CD4-positive, alpha-beta T cell treated with Interleukin-21 for 1 hour (primary cell): ENCODE measurements around the gene SLC8B1.
"Not testable (repeated sequence)": the region's sequence is repeated elsewhere in the genome, so short reads cannot be mapped to it uniquely, and the experiment has no call there.

Experiments
- DNase-seq: peaks from one replicate; pipeline ENCODE4 v3.0.0-alpha.2; 2020

SLC8B1 gene

DNA sequence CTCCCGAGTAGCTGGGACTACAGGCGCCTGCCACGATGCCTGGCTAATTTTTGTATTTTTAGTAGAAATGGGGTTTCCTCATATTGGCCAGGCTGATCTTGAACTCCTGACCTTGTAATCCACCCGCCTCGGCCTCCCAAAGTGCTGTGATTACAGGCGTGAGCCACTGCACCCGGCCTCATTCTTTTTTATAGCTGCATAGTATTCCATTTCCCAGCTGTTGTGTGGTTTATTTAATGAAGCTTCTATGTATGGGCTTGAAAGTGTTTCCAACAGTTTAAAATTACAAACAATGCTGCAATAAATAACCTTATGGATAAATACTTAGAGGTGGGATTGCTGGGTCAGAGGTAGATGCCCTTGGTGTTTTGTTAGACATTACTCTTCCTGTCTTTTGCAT lies 19.3 kb upstream of the SLC8B1 start:
- DNase-seq = not testable (repeated sequence)

DNA sequence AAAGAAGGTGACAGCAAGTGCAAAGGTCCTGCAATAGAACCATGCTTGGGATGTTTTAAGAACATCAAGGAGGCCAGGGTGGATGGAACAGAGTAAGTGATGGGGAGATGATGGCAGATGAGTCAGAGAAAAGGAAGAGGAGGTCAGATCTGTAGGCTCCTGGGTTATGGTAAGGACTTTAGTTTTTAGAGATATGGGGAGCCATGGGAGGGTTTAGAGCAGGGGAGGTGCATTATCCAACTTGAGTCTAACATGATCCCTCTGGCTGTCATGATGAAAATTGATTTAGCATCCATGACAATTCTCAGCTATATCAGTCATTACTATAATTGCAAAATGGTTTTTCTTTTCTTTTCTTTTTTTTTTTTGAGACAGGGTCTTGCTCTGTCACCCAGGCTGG lies 16.2 kb upstream of the SLC8B1 start:
- no peak for DNase-seq

DNA sequence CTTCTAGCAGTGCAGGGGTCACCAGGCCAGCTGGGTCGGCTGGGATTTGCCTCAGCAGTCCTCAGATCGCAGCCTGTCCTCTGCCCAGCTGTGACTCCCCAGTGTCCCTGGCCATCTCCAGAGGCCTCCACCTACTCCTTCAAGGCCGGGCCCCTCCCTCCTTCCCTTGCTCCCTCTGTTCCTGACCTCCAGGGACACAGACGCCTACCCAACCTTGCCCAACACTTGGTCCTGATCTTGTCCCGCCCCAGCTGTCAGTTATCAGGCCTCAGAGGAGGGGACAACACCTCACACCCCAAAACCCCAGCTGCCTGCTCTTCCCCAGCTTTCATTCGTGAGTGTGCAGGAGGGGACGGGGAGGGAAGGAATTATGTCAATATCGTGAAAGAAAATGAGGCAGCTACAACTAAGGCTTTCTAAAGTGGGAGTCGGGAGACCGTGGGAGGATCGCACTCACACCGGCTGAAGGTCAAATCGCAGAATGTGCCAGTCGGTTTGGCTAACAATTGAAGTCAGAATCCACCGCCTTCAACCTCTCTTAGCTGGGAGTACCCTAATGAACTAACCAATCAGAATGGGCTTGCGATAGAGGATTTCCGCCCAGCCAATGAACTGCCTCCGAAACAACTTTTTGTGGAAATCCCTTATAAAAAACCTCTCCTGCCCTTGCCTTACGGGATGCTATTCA lies 14.1 kb upstream of the SLC8B1 start:
- DNase-seq = no peak

DNA sequence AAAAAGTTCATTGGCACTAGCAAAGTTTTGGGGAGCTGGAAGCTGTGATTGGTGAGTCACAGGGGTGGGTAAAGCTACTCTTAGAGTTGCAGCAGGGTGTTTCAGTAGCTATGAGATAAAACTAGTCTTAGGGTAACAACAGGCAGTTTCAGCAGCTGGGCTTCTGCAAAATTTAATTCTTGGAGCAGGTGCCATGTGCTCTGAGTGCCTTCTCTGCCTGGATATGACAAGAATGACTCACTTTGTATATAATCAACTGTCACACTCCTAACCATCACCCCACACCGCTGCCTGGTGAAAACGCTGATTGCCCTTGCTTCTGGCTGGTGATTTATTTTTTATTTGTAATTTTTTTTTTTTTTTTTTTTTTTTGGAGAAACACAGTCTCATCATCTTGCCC lies 13.0 kb upstream of the SLC8B1 start:
- no peak for DNase-seq

DNA sequence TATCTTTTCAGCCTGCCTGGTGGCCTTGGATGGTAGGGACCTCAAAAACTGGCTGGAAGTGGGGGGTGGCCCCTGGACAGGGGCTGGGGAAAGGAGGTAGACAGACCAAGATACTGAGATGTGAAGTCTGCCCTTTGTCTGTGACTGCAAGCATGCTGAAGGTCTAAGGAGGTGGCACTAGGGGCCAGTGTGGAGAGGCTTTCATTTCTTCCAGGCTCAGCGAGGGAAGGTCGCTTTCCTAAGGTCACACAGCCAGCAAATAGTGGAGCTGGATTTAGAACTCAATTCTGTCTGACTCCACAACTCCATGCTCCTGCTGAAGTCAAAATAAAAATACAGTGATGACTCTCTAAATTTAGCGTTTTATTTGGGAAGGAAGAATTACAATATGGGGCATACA lies 12.2 kb upstream of the SLC8B1 start:
- no peak for DNase-seq

DNA sequence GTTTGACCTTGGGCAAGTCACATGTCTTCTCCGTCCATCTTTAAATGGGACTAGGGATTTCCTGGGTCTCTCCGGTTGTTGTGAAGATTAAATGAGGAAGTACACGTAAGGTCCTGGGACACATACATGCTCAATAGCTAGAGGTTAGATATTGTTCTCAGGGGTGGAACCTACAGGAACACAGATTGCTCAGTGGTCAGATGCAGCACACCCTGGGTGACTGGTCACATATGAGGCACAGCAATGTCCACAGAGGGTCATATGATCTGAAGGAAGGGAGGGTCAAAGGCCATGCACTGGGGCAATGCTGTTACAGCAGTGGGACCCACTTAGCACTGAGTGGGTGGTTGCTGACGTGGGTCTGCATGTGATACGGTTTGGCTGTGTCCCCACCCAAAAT lies 11.4 kb upstream of the SLC8B1 start:
- DNase-seq = no peak

DNA sequence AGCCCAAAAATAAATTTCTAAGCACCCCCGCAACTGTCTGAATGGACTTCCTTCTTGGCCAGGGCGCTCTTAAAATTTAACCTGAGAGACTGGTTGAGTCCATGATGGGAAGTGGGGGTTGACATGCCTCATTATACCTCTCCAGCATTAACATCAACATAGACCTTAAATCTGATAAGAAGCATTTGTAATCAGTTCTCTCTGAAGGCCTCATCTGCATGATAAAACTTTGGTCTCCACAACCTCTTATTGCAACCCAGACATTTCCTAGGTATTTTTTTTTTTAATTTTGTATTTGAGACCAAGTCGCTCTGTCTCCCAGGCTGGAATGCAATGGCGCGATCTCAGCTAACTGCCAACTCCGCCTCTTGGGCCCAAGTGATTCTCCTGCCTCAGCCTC lies 10.4 kb upstream of the SLC8B1 start:
- no peak for DNase-seq

DNA sequence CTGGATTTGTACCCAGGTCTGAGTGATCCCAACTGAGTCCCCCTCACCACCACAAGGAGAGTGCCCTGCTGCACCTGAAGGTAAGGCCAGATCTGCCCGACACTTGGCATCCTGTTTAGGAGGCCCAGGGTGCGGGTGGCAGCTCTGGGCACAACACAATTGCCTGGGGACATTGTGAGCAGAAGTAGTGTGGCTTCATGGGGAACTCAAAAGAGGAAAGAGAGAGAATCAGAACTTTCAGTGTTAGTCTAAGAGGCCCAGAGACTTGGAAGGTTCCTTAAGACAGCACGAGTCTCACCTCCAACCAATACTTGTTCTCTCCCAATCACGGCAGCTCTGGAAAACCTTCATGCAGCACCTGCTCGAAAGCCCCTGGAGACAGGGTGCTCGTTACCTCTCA lies 6.6 kb upstream of the SLC8B1 start:
- no peak for DNase-seq

DNA sequence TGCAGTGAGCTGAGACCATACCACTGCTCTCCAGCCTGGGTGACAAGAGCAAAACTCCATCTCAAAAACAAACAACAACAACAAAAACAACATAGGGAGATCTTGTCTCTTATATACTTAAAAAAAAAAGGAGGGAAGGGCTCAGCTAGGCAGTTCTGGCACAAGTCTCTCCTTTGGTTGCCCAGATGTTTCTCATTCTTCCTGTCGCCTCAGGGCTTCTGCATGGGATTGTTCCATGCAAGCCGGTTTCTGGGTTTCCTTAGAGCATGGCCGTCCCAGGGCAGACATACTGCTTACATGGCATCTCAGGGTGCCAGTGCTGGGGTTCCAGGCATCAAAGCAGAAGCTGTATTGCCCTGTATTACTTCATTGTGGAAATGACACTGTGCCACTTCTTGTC lies 5.2 kb upstream of the SLC8B1 start:
- DNase-seq = no peak

DNA sequence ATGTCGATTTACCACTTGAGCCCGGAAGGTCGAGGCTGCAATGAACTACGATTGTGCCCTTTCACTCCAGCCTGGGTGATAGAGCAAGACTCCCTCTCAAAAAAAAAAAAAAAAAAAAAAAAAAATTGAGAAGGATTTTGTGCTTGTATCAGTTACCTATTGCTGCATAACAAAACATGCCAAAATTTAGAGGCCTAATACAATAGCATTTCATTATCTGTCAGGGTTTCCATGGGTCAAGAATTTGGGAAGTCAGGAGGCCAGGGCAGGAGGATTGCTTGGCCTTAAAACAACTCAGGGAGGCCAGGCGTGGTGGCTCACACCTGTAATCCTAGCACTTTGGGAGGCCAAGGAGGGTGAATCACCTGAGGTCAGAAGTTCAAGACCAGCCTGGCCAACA lies 4.6 kb upstream of the SLC8B1 start:
- DNase-seq = no peak

DNA sequence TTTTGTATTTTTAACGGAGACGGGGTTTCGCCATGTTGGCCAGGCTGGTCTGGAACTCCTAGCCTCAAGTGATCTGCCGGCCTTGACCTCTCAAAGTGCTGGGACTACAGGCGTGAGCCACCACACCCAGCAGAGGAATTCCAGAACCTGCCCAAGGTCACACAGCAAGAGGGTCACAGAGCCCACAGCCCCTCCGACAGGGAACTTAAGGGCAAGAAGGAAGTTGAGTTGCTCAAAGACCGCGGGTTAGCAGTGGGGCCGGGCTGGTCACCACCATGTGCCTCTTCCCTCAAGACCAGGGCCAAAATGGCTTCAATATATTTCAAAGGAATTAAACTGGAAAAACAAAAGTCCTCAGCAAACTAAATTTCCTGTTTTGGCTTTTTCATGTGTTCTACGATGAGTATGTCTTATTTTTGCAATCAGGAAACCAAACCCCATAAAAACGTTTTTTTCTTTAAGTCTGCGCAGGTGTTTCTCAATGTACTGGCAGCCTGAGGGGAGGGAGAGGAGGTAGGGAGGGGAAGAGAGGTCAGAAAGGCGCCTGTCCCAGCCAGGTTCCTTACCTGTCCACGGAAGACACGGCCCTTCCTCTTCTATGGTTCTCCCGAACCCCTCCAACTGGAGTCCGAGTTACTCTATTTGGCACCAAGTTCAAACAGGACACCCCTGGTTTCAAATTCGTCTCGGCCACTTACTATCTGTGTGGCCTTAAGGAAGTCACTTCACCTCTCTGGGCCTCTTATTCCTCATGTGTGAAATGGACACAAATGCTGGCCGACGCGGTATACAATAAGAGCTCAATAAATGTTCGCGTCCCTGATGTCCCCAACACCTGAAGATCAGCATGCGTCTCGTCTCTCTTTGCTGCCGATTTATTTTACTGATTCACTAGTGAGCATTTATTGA lies 778 bp downstream of the SLC8B1 start:
- DNase-seq = peak; percentile 27

DNA sequence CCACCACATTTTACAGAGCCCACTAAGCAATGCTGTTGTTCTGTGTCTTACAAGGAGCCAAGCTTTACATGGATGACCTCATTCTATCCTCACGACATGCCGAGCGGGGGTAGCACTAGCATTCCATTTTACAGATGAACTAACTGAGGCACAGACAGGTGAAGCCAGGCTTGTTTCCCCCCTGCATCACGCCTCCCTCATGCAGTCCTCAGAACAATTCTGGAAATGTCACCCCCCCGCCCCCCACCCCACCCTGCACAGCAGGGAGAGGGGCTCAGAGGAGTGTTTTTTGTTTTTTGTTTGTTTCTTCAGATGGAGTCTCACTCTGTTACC lies 1.5 kb downstream of the SLC8B1 start:
- DNase-seq = no peak

DNA sequence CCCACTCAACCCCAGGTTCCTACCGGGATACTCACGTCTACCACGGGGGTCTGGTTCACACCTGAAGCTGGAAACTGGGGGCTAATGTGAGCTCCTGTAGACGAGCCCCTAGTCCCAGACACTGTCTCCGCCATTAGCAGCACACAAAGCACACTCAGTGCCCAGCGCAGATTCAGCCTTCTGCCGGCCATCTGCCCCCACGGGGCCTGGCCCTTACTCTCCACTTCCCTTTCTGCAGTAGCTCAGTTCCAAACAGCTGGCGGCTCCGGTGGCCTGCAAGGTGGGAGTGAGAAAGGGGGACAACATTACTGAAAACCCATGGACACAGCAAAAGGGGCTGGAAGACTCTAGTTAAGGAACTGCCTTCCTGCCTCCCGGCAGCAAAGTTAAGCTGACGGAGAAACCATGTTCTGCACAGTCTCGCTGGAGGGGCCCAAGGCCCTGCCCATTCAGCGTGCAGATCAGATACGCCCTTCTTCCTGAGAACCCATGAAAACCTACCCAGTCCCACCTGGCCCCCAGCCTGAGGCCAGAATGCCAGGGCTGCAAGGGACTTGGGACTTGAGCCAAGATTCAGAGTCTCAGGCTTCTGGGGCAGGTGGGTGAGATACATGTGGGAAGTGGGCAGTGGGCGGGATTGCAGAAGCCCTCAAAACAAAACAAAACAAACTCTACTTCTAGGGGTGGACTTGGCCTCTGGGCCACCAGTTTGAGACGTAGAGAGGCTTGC lies 2.1 kb downstream of the SLC8B1 start:
- DNase-seq = no peak

DNA sequence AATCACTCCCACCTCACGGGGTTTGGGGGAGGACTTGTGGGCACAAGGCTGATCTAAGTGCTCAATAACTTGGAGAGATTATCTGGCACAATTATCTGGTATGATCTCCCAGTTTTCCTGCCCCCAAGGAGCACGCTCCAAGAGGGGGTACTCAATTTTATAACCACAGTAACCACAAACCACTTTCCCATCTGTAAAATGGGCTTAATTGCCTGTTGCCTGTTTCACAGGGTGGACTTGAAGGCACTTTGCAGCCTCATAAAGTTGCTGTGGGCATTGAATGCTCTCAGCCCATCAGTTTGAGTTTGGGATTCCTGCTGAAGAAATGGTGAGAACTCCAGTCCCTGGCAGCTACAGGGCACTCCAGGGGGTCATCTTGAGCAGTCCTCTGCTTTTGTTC lies 4.4 kb downstream of the SLC8B1 start:
- no peak for DNase-seq

DNA sequence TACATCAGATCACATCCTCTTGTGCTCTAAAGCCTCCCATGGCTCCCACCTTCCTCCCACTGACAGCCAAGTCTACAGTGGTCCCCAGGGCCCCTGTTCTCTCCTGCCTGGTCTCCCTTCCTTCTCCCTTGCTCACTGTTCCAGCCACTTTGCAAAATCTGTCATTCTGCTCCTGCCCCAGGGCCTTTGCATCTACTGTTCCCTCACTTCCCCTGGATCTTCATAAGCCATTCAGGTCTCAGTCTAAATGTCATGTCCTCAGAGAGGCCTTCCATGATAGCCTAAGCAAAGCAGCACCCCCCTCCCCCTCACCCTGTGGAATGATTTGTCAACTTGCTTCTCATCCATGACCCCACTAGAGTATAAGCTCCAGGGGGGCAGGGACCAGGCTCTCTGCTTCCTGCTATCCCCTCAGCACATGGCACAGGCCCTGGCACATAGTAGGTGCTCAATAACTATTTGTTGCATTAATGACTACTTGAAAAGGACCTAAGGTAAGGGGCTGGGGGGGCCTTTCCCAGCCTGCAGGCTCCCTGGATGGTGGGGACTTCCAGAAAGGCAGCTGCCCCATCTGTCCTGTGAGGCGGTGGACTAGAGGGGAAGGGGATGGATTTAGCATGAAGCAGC lies 5.0 kb downstream of the SLC8B1 start:
- DNase-seq = no peak

DNA sequence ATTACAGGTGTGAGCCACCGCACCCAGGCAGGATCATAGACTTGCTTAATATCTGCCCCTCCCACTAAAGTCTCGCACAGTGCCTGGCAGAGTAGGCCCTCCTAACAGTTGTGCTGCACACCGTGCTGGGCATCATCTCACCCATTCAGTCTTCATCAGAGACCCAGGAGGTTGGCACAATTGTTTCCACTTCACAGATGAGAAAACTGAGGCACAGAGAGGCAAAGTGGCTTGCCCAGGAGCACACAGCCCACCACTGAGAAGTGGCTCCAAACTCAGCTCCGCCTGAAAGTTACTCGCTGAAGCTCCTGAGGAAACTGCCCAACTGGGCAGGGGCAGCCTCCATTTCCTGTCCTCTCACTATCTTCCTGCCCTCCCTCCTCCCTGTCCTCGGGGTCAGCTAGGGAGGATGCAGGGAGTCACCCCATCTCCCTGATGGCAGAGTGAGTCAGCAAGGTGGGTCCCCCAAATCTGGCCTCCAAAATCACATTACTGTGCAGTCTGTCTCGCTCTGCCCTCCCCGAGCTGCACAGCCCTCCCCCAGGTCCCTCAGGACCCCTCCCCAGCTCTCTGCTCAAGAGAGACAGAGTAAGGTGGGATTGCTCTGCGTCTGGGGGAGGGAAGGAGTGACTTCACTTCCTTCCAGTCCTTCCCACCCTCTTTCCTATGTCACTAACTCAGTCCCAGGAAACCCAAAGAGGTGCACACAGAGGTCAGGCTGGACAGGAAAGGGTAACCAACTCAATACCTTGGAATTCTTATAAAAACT lies 5.7 kb downstream of the SLC8B1 start:
- DNase-seq = no peak

DNA sequence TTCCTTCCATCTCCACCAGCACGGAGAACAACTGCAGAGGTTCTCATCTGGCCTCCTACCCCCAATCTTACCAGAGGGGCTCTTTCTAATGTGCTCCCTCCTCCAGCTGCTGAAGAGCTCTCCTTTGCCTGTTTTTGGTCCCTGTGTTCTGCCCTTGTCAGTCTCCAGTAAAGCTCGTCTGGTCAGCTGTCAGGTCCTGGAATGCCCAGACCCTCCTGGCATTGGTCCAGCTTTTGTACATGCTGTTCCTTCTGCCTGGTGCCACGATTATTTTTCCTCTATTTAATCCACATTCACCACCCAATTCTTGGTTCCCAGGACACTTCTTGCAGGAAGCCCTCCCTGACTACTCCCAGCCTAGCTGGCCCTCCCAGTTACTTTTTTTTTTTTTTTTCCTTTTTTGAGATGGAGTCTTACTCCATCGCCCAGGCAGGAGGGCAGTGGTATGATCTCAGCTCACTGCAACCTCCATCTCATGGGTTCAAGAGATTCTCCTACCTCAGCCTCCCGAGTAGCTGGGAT lies 6.5 kb downstream of the SLC8B1 start:
- no peak for DNase-seq

DNA sequence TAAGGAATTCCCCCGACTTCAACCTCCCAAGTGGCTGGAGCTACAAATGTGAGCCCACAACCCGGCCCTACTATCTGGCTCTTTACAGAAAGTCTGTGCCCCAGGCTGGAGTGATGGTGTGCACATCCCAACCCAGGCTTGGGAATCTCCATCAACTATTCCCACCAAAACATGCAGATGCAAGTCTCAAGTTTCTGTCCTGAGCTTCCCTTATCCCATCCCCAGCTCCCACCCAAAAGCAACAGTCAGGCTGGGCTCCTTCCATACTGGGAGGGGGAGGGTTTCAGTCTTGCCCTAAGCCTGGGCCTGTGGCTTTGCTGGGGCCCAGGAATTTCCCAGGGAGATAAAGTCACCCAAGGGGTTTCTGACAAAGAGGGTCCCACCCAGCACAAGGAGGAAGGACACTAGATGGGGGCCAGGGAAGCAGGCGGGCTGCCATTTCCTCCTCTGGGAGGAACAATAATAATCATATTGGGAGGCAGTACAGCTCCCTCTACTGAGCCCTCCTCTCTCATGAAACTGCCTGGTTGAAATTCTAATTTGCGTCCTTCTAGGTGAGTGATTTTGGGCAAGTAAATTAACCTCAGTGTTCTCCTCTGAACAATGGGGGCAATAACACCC lies 8.0 kb downstream of the SLC8B1 start:
- DNase-seq = no peak

DNA sequence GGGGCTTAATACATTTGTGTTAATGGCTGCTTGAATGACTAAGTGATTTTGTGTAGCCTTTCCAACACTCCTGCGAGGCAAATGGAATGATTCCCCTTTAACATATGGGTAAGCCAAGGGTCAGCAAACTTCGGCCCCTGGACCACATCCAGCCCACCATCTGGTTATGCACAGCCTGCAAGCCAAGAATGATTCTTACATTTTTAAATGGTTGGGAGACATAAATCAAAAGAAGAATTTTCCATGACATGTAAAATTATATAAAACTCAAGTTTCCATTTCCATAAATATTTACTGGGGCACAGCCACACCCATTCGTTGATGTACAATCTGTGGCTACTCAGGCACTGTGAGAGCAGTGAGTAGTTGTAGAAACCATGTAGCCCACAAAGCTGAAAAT lies 9.0 kb downstream of the SLC8B1 start:
- no peak for DNase-seq

DNA sequence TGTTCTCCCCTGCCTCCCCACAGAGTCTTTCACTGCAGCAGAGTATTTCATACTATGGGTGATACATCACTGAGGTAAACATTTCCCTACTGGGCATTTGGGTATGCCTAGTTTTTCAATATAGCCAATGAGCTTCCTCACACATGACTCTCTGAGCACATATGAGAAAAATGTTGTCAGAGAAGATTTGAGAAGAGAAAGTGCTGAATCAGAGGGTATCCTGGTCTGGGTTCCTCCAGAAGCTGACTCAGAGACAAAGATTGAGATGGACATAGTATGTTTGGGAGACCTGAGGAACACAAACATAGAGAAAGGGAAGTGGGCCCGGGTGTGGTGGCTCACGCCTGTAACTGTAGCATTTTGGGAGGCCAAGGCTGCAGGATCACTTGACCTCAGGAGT lies 12.6 kb downstream of the SLC8B1 start:
- DNase-seq = no peak

DNA sequence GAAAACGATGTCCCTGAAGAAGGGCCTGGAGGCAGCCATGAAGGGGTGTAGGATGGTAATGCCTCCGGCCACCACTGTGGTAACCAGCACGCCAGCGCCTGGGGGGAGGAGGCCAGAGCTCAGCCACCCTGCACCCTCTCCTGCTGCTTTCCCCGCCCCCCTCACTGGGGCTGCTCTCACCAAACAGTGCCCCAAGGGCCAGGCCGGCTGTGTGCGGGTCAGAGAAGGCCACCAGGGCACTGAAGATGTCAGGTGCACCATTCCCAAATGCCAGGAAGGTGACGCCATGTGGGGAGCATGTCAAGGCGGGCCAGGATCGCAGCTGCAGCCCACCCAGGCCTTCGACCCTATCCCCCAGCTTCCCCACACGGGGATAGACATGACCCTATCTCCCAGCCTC lies 14.5 kb downstream of the SLC8B1 start:
- no peak for DNase-seq
